CD14-positive monocyte (primary cell): ENCODE results near the gene GSTM2. TPM values are rescaled to one million over a fixed set of nuclear protein-coding genes. Genes with fewer than 3 reads are reported as not detected.
A peak's percentile ranks its signal among the peaks of the same experiment; 100 is the strongest.

Experiments
- DNase-seq, 3 donors: peaks; one replicate each; pipeline ENCODE4 v3.0.0-alpha.2; 2011 to 2022
- H2AFZ ChIP-seq: 2 replicates; pipeline ENCODE4 v1.6.0; 2012; ENCODE audit warnings: mild to moderate bottlenecking, low read depth, low read length, inconsistent platforms; ENCODE audit not compliant: insufficient read depth, poor library complexity, severe bottlenecking
- H3K27ac ChIP-seq, 2 donors: 1 replicate in 1 of 2; 2 replicates in 1 of 2; pipeline ENCODE4 v1.5.1; 2012 to 2013; ENCODE audit warnings: low read length in 2 of 2, control low read depth in 1 of 2, inconsistent platforms in 1 of 2, low read depth in 1 of 2, mild to moderate bottlenecking in 1 of 2
- H3K27me3 ChIP-seq, 2 donors: one replicate each; pipeline versions ENCODE4 v1.6.0 to v1.6.1; 2011 to 2013; ENCODE audit warnings: low read length in 2 of 2; ENCODE audit not compliant: control insufficient read depth in 2 of 2, insufficient read depth in 2 of 2
- H3K36me3 ChIP-seq, 2 donors: replicated peaks in 1 of 2; 1 replicate in 1 of 2; 2 replicates in 1 of 2; pipeline versions ENCODE4 v1.5.1 to v1.6.1; 2012 to 2013; ENCODE audit warnings: low read length in 2 of 2, control low read depth in 1 of 2, inconsistent platforms in 1 of 2, mild to moderate bottlenecking in 1 of 2; ENCODE audit not compliant: insufficient read depth in 2 of 2, control insufficient read depth in 1 of 2
- H3K4me1 ChIP-seq, 2 donors: 1 replicate in 1 of 2; 2 replicates in 1 of 2; pipeline versions ENCODE4 v1.5.1 to v1.6.1; 2012 to 2013; ENCODE audit warnings: low read length in 2 of 2, control low read depth in 1 of 2, inconsistent platforms in 1 of 2, mild to moderate bottlenecking in 1 of 2, moderate library complexity in 1 of 2; ENCODE audit not compliant: insufficient read depth in 2 of 2, control insufficient read depth in 1 of 2
- H3K4me2 ChIP-seq: replicated peaks from 2 replicates; pipeline ENCODE3; 2012; ENCODE audit warnings: low read length, moderate library complexity, mild to moderate bottlenecking; ENCODE audit not compliant: poor library complexity, severe bottlenecking; ENCODE audit errors: extremely low read depth
- H3K4me3 ChIP-seq, 3 experiments: fragments of 200-600 bp in 1 of 3; sonication (generic) in 1 of 3; replicated peaks in 1 of 3; 1 replicate in 2 of 3; 2 replicates in 1 of 3; pipeline ENCODE4 v1.5.1; 2011 to 2013; ENCODE audit warnings: low read length in 3 of 3, mild to moderate bottlenecking in 3 of 3, control low read depth in 2 of 3, low read depth in 2 of 3, inconsistent platforms in 1 of 3, moderate library complexity in 1 of 3
- H3K79me2 ChIP-seq: 2 replicates; pipeline ENCODE4 v1.6.0; 2012; ENCODE audit warnings: mild to moderate bottlenecking, control low read depth, inconsistent platforms, low read length, moderate library complexity; ENCODE audit not compliant: insufficient read depth
- H3K9ac ChIP-seq: 2 replicates; pipeline ENCODE4 v1.6.0; 2017; ENCODE audit warnings: low read length, mild to moderate bottlenecking; ENCODE audit not compliant: insufficient read depth, poor library complexity, severe bottlenecking
- H3K9me3 ChIP-seq, 2 donors: replicated peaks in 1 of 2; 1 replicate in 1 of 2; 2 replicates in 1 of 2; pipeline versions ENCODE4 v1.5.1 to v1.6.1; 2012 to 2013; ENCODE audit warnings: low read length in 2 of 2, control low read depth in 1 of 2; ENCODE audit not compliant: control insufficient read depth in 1 of 2, insufficient read depth in 1 of 2
- H4K20me1 ChIP-seq: 2 replicates; pipeline ENCODE4 v1.6.0; 2012; ENCODE audit warnings: mild to moderate bottlenecking, low read length, control low read depth, moderate library complexity; ENCODE audit not compliant: insufficient read depth
- H3K27ac Mint-ChIP-seq, 7 donors: one replicate each; pipeline ENCODE4 v1.8.0; 2020; ENCODE audit warnings: mild to moderate bottlenecking in 7 of 7, mixed read lengths in 7 of 7, moderate library complexity in 6 of 7, inconsistent platforms in 2 of 7
- H3K27me3 Mint-ChIP-seq, 3 donors: one replicate each; pipeline ENCODE4 v1.8.0; 2021 to 2022; ENCODE audit warnings: low read depth in 3 of 3, mild to moderate bottlenecking in 3 of 3, mixed read lengths in 3 of 3, moderate library complexity in 3 of 3, inconsistent platforms in 1 of 3
- H3K36me3 Mint-ChIP-seq, 2 donors: one replicate each; pipeline ENCODE4 v1.8.0; 2020; ENCODE audit warnings: mixed read lengths in 2 of 2, inconsistent platforms in 1 of 2, mild to moderate bottlenecking in 1 of 2
- H3K4me1 Mint-ChIP-seq: one replicate; pipeline ENCODE4 v1.8.0; 2020; ENCODE audit warnings: mild to moderate bottlenecking, mixed read lengths
- H3K4me3 Mint-ChIP-seq, 2 donors: one replicate each; pipeline ENCODE4 v1.8.0; 2020; ENCODE audit warnings: mild to moderate bottlenecking in 2 of 2, mixed read lengths in 2 of 2, moderate library complexity in 1 of 2
- H3K9me3 Mint-ChIP-seq, 7 donors: one replicate each; pipeline ENCODE4 v1.8.0; 2020 to 2022; ENCODE audit warnings: mixed read lengths in 7 of 7, mild to moderate bottlenecking in 6 of 7, moderate library complexity in 6 of 7, inconsistent platforms in 2 of 7
- WGBS: methylation state at CpG from one replicate; pipeline ENCODE4 v1.1.5; 2013; ENCODE audit warnings: missing lambda C conversion rate; ENCODE audit not compliant: insufficient coverage; 5-methylcytosine and 5-hydroxymethylcytosine counted together
- intact Hi-C, 2 donors: fragments of 100-400 bp; cut with micrococcal nuclease; formaldehyde crosslinking; loops; one replicate each; pipeline versions ENCODE4 v1.15.0 to v1.15.1; 2023
- polyA plus RNA-seq, 3 donors: library from polyadenylated mRNA; depleted of rRNA in 1 of 3; unstranded in 2 of 3; stranded (reverse) in 1 of 3; fragments of 300-500 nt in 2 of 3; fragments of >200 nt in 1 of 3; fragmentation: Illumina TruSeq in 2 of 3; gene quantifications; 1 replicate in 2 of 3; 2 replicates in 1 of 3; pipeline ENCODE4 v1.2.3, GENCODE V29; 2012 to 2021
- TF ChIP-seq, protein P1 (sequence below): fragments of 200-600 bp; IDR thresholded peaks from one replicate; pipeline ENCODE4 v1.8.0; 2022; ENCODE audit warnings: antibody characterized with exemption, mild to moderate bottlenecking

GSTM2 gene
- polyA plus RNA-seq, 3 donors: 1.5 to 12.0 (median 6.3) TPM

DNA sequence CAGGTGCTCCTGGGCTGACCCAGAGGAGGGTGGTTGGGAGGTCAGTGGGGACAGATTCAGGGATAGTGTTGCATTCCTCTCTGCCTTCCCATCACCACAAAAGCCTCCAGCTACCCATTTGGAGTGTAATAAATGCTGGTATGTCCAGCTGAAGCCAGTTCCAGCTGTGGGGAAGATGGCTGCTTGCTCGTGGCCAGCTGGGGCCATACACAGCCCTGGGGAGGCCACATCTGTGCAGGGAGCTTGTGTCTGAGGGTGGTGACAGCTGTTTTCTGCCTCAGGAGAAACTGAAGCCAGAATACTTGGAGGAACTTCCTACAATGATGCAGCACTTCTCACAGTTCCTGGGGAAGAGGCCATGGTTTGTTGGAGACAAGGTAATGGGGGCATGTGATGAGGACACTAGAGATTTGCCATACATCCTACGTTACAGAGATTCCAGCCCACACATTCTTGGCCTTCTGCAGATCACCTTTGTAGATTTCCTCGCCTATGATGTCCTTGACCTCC, 9.3 kb upstream of the GSTM2 start:
- H3K27ac Mint-ChIP-seq: peak overlapping the region in 3 of 7 donors; percentile 17 to 70 (median 23)

GRCh38 chr1:109659145-109659544, 8.7 kb upstream of the GSTM2 start:
- Mint-ChIP-seq H3K9me3 (peaks cover 0 to 1% (median 0%) of the 10 kb centered on the region in 7 donors), H3K27me3 (peaks cover 1 to 9% (median 8%) of the 10 kb centered on the region in 3 donors), H3K4me1 (peaks cover 62% of the 10 kb centered on the region), H3K27ac (no peak overlapping the region), H3K4me3 (no peak overlapping the region), H3K36me3 (peaks cover 6 to 11% of the 10 kb centered on the region in 2 donors)
- Histone ChIP-seq H3K36me3 (peaks cover 0 to 3% of the 10 kb centered on the region in 2 donors), H3K4me1 (peaks cover 42 to 50% of the 10 kb centered on the region in 2 donors), H3K9ac (no peak overlapping the region), H3K4me2 (no peak overlapping the region), H4K20me1 (no peaks in the 10 kb centered on the region), H3K27me3 (no peaks in the 10 kb centered on the region), H3K79me2 (no peaks in the 10 kb centered on the region), H2AFZ (no peak overlapping the region), H3K27ac (no peak overlapping the region), H3K4me3 (no peak overlapping the region), H3K9me3 (no peaks in the 10 kb centered on the region)
- no peak for DNase-seq
- intact Hi-C loops: no loop called here
- TF ChIP-seq, protein P1, sequence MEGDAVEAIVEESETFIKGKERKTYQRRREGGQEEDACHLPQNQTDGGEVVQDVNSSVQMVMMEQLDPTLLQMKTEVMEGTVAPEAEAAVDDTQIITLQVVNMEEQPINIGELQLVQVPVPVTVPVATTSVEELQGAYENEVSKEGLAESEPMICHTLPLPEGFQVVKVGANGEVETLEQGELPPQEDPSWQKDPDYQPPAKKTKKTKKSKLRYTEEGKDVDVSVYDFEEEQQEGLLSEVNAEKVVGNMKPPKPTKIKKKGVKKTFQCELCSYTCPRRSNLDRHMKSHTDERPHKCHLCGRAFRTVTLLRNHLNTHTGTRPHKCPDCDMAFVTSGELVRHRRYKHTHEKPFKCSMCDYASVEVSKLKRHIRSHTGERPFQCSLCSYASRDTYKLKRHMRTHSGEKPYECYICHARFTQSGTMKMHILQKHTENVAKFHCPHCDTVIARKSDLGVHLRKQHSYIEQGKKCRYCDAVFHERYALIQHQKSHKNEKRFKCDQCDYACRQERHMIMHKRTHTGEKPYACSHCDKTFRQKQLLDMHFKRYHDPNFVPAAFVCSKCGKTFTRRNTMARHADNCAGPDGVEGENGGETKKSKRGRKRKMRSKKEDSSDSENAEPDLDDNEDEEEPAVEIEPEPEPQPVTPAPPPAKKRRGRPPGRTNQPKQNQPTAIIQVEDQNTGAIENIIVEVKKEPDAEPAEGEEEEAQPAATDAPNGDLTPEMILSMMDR: no peak
- no CpG with 5 or more reads among the region's 2 CpGs for WGBS

More for the DNA sequence above, 9.3 kb upstream of the GSTM2 start:
- Histone ChIP-seq H2AFZ (no peak overlapping the region), H3K27ac (no peak overlapping the region), H3K36me3 (peaks cover 0 to 3% of the 10 kb centered on the region in 2 donors), H3K9me3 (no peaks in the 10 kb centered on the region), H3K4me2 (no peak overlapping the region), H3K27me3 (no peaks in the 10 kb centered on the region), H3K4me3 (no peak overlapping the region), H4K20me1 (no peaks in the 10 kb centered on the region), H3K4me1 (peaks cover 42 to 50% of the 10 kb centered on the region in 2 donors), H3K9ac (no peak overlapping the region), H3K79me2 (no peaks in the 10 kb centered on the region)
- DNase-seq: no peak
- no peak overlapping the region for H3K4me3 Mint-ChIP-seq
- intact Hi-C loops: no loop called here
- H3K9me3 Mint-ChIP-seq: peaks cover 0 to 1% (median 0%) of the 10 kb centered on the region in 7 donors
- peaks cover 1 to 11% (median 9%) of the 10 kb centered on the region in 3 donors for H3K27me3 Mint-ChIP-seq
- H3K4me1 Mint-ChIP-seq: peaks cover 62% of the 10 kb centered on the region
- TF ChIP-seq, protein P1: no peak
- peaks cover 6 to 11% of the 10 kb centered on the region in 2 donors for H3K36me3 Mint-ChIP-seq
- 50% methylated on average over 2 of the region's 3 CpGs for WGBS
